SU-DHL-6 (cell line): ENCODE measurements around the gene KRT10.

Experiments used
- H2AFZ ChIP-seq: fragments of 200-600 bp; sonication (generic); 2 replicates; pipeline ENCODE4 v1.6.1; 2014; ENCODE audit warnings: low read depth, mild to moderate bottlenecking, moderate library complexity, mixed read lengths, antibody characterized with exemption, low read length; ENCODE audit not compliant: severe bottlenecking
- H3F3A ChIP-seq: fragments of 200-600 bp; shearing (Covaris generic); 2 replicates; pipeline ENCODE4 v1.6.0; 2016; ENCODE audit warnings: antibody characterized with exemption, mild to moderate bottlenecking; ENCODE audit not compliant: insufficient read depth
- H3K27ac ChIP-seq: fragments of 200-600 bp; sonication (generic); 2 replicates; pipeline ENCODE4 v1.5.1; 2016; ENCODE audit warnings: low read depth, mild to moderate bottlenecking, low read length, moderate library complexity, mixed read lengths
- H3K27me3 ChIP-seq: fragments of 200-600 bp; sonication (generic), shearing (Covaris generic); 2 replicates; pipeline ENCODE4 v1.6.0; 2014; ENCODE audit warnings: mild to moderate bottlenecking, low read length
- H3K36me3 ChIP-seq: fragments of 200-600 bp; sonication (generic); 2 replicates; pipeline ENCODE4 v1.6.1; 2014; ENCODE audit warnings: mild to moderate bottlenecking, low read length, mixed read lengths
- H3K4me2 ChIP-seq: fragments of 300-600, 200-600 bp; shearing (Covaris generic), sonication (generic); 2 replicates; pipeline ENCODE4 v1.6.0; 2014; ENCODE audit warnings: low read length, low read depth, mild to moderate bottlenecking; ENCODE audit not compliant: poor library complexity, severe bottlenecking
- H3K4me3 ChIP-seq: fragments of 200-600 bp; sonication (generic); 2 replicates; pipeline ENCODE4 v1.5.1; 2014; ENCODE audit warnings: antibody characterized with exemption, low read length, mild to moderate bottlenecking, mixed read lengths; ENCODE audit not compliant: insufficient read depth, poor library complexity, severe bottlenecking
- H3K79me2 ChIP-seq: fragments of 200-600 bp; sonication (generic); 2 replicates; pipeline ENCODE4 v1.6.1; 2014; ENCODE audit warnings: mild to moderate bottlenecking, low read length, moderate library complexity; ENCODE audit not compliant: insufficient read depth
- H3K9ac ChIP-seq: fragments of 200-600 bp; sonication (generic); 2 replicates; pipeline ENCODE4 v1.7.0; 2014; ENCODE audit warnings: mild to moderate bottlenecking, low read length
- H3K9me2 ChIP-seq: fragments of 200-600 bp; sonication (generic); replicated peaks from 2 replicates; pipeline ENCODE4 v1.6.1; 2014; ENCODE audit warnings: low read length; ENCODE audit not compliant: insufficient read depth
- H3K9me3 ChIP-seq: fragments of 200-600 bp; sonication (generic); 2 replicates; pipeline ENCODE4 v1.6.1; 2014; ENCODE audit warnings: low read length, mixed read lengths; ENCODE audit not compliant: insufficient read depth
- H4K20me1 ChIP-seq: fragments of 200-600 bp; sonication (generic); 2 replicates; pipeline ENCODE4 v1.6.1; 2014; ENCODE audit warnings: low read depth, mild to moderate bottlenecking, antibody characterized with exemption, low read length, moderate library complexity, mixed read lengths
- EZH2phosphoT487 ChIP-seq: fragments of 200-600 bp; sonication (generic), shearing (Covaris generic); conservative IDR thresholded peaks from 2 replicates; pipeline ENCODE4 v1.6.1; 2018; ENCODE audit warnings: mild to moderate bottlenecking, antibody characterized with exemption, low read length, moderate library complexity, mixed read lengths
- TF ChIP-seq, protein P1 (sequence below): fragments of 200-600 bp; sonication (generic); IDR thresholded peaks from one replicate; pipeline ENCODE4 v1.5.1; 2017; ENCODE audit warnings: antibody characterized with exemption, mild to moderate bottlenecking, low read length, moderate library complexity; ENCODE audit not compliant: insufficient read depth, poor library complexity, severe bottlenecking

The KRT10 gene

DNA sequence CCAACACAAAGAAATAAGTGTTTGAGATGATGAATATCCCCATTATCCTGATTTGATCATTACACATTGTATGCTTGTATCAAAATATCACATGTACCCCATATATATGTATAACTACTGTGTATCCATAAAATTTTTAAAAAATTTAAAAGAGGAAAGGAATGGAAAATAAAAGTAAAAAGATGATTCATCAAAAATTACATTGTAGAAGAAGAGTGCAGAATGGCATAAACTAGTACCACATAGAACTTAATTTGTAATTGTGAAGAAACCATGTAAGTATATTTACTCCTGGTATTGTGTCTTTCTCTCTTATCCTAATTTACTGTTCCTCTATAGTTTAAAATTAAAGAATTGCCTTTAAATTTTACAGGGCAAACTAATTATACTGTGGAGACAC is 11.5 kb upstream of the KRT10 start:
- H3K9me2 ChIP-seq: no peaks in the 10 kb centered on the region
- H3K9me3 ChIP-seq: no peaks in the 10 kb centered on the region
- H4K20me1 ChIP-seq: no peaks in the 10 kb centered on the region
- no peak overlapping the region for H3K27ac ChIP-seq
- H3K9ac ChIP-seq: no peak overlapping the region
- H3K4me3 ChIP-seq: no peak overlapping the region
- peaks cover 6% of the 10 kb centered on the region; the same call in 1 of the 2 replicates for H3K79me2 ChIP-seq
- no peak overlapping the region for H2AFZ ChIP-seq
- no peaks in the 10 kb centered on the region for H3F3A ChIP-seq
- no peak overlapping the region for H3K4me2 ChIP-seq
- H3K27me3 ChIP-seq: no peaks in the 10 kb centered on the region
- TF ChIP-seq EZH2phosphoT487: no peak
- TF ChIP-seq, protein P1, sequence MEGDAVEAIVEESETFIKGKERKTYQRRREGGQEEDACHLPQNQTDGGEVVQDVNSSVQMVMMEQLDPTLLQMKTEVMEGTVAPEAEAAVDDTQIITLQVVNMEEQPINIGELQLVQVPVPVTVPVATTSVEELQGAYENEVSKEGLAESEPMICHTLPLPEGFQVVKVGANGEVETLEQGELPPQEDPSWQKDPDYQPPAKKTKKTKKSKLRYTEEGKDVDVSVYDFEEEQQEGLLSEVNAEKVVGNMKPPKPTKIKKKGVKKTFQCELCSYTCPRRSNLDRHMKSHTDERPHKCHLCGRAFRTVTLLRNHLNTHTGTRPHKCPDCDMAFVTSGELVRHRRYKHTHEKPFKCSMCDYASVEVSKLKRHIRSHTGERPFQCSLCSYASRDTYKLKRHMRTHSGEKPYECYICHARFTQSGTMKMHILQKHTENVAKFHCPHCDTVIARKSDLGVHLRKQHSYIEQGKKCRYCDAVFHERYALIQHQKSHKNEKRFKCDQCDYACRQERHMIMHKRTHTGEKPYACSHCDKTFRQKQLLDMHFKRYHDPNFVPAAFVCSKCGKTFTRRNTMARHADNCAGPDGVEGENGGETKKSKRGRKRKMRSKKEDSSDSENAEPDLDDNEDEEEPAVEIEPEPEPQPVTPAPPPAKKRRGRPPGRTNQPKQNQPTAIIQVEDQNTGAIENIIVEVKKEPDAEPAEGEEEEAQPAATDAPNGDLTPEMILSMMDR: no peak
- no peaks in the 10 kb centered on the region; the same call in 1 of the 2 replicates for H3K36me3 ChIP-seq

DNA sequence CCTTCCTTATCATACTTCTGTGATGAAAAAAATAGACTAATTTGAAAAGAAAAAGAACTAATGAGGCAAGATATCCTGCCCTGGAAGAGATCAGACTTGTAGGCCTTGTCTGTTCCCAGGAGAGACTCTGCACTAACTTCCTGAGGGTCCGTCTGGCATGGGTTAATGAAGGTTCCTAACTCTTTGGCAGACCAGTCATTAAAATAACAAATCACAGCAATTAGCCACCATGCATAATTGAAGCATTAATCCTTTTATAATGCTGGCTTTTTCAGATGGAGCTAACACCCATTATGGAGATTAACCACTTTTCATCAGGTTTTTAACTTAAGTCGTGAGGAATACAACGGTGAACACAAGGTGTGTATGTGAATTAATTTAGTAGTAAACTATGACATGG is 10.4 kb upstream of the KRT10 start:
- no peaks in the 10 kb centered on the region for H3K9me2 ChIP-seq
- H3K27ac ChIP-seq: no peak overlapping the region
- H3K79me2 ChIP-seq: peaks cover 6% of the 10 kb centered on the region; the same call in 1 of the 2 replicates
- H3K4me2 ChIP-seq: no peak overlapping the region
- no peaks in the 10 kb centered on the region for H4K20me1 ChIP-seq
- no peak overlapping the region for H2AFZ ChIP-seq
- no peak overlapping the region for H3K9ac ChIP-seq
- TF ChIP-seq, protein P1: no peak
- TF ChIP-seq EZH2phosphoT487: no peak
- H3K27me3 ChIP-seq: no peaks in the 10 kb centered on the region
- H3F3A ChIP-seq: no peaks in the 10 kb centered on the region
- no peaks in the 10 kb centered on the region; the same call in 1 of the 2 replicates for H3K36me3 ChIP-seq
- H3K9me3 ChIP-seq: no peaks in the 10 kb centered on the region
- no peak overlapping the region for H3K4me3 ChIP-seq

DNA sequence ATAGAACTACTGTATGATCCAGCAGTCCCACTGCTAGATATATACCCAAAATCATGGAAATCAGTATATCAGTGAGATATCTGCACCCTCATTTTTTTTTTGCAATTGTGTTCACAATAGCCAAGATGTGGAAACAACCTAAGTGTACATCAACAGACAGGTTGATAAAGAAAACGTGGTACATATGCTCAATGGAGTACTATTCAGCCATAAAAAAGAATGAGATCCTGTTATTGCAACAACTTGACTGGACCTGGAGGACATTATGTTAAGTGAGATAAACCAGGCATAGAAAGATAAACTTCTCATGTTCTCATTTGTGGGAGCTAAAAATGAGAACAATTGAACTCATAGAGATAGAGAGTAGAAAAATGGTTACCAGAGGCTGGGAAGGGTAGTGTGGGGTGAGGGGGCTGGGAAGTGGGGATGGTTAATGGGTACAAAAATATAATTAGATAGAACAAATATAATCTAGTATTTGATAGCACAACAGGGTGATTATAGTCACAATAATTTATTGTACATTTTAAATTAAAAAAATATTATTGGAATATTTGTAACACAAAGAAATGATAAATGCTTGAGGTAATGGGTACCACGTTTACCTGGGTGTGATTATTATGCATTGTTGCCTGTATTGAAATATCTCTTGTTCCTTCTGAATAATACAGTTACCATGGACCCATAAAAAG is 7.8 kb upstream of the KRT10 start:
- no peak overlapping the region for H3K4me3 ChIP-seq
- no peaks in the 10 kb centered on the region for H3F3A ChIP-seq
- H4K20me1 ChIP-seq: no peaks in the 10 kb centered on the region
- H2AFZ ChIP-seq: no peak overlapping the region
- no peaks in the 10 kb centered on the region; the same call in 1 of the 2 replicates for H3K36me3 ChIP-seq
- no peaks in the 10 kb centered on the region for H3K27me3 ChIP-seq
- TF ChIP-seq EZH2phosphoT487: no peak
- TF ChIP-seq, protein P1: no peak
- no peaks in the 10 kb centered on the region for H3K9me3 ChIP-seq
- H3K9me2 ChIP-seq: no peaks in the 10 kb centered on the region
- no peak overlapping the region for H3K9ac ChIP-seq
- no peak overlapping the region for H3K27ac ChIP-seq
- peaks cover 6% of the 10 kb centered on the region; the same call in 1 of the 2 replicates for H3K79me2 ChIP-seq
- H3K4me2 ChIP-seq: no peak overlapping the region
